Measurements from ENCODE around the gene SIRT4.
"Not testable (repeated sequence)": the region's sequence is repeated elsewhere in the genome, so short reads cannot be mapped to it uniquely, and the experiment has no call there.

DNA sequence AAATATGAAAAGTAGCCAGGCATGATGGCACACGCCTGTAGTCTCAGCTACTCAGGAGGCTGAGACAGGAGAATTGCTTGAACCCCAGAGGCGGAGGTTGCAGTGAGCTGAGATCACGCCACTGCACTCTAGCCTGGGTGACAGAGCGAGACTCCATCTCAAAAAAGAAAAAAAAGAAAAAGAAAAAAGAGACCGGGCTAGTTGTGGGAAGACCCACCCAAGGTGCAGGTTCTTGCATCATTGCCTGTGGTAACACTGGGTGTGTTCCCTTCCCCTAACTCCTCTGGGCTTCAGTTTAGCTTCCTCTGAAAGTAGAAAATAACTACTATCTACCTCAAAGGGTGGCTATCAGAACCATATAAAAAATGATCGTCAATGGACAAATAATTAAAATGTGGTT, 48.8 kb upstream of the SIRT4 start:
- not testable (repeated sequence) for TF ChIP-seq ELF4 (CRISPR knock-in tag; IDR thresholded peaks at IDR 0.05; ENCODE audit: low read depth); FOXJ3 (CRISPR knock-in tag; IDR thresholded peaks at IDR 0.05; ENCODE audit: borderline replicate concordance)
- TF ChIP-seq, protein P1, sequence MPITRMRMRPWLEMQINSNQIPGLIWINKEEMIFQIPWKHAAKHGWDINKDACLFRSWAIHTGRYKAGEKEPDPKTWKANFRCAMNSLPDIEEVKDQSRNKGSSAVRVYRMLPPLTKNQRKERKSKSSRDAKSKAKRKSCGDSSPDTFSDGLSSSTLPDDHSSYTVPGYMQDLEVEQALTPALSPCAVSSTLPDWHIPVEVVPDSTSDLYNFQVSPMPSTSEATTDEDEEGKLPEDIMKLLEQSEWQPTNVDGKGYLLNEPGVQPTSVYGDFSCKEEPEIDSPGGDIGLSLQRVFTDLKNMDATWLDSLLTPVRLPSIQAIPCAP (CRISPR knock-in tag; IDR thresholded peaks at IDR 0.05): not testable (repeated sequence)
- TF ChIP-seq, protein P2, sequence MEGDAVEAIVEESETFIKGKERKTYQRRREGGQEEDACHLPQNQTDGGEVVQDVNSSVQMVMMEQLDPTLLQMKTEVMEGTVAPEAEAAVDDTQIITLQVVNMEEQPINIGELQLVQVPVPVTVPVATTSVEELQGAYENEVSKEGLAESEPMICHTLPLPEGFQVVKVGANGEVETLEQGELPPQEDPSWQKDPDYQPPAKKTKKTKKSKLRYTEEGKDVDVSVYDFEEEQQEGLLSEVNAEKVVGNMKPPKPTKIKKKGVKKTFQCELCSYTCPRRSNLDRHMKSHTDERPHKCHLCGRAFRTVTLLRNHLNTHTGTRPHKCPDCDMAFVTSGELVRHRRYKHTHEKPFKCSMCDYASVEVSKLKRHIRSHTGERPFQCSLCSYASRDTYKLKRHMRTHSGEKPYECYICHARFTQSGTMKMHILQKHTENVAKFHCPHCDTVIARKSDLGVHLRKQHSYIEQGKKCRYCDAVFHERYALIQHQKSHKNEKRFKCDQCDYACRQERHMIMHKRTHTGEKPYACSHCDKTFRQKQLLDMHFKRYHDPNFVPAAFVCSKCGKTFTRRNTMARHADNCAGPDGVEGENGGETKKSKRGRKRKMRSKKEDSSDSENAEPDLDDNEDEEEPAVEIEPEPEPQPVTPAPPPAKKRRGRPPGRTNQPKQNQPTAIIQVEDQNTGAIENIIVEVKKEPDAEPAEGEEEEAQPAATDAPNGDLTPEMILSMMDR (IDR thresholded peaks at IDR 0.05): not testable (repeated sequence)
- TF ChIP-seq, protein P3, sequence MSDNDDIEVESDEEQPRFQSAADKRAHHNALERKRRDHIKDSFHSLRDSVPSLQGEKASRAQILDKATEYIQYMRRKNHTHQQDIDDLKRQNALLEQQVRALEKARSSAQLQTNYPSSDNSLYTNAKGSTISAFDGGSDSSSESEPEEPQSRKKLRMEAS (CRISPR knock-in tag; IDR thresholded peaks at IDR 0.05): not testable (repeated sequence)
